HEK293T (cell line): ENCODE results near the gene TAF5.

ENCODE experiments used
- BHLHE40 ChIP-seq: fragments of 450-650 bp; IDR thresholded peaks from 2 replicates; pipeline ENCODE4 v1.6.1; 2016; ENCODE audit warnings: mild to moderate bottlenecking, moderate library complexity, borderline replicate concordance
- FOXM1 ChIP-seq: fragments of 450-650 bp; IDR thresholded peaks from 2 replicates; pipeline ENCODE4 v1.6.1; 2017; ENCODE audit warnings: mild to moderate bottlenecking, borderline replicate concordance

DNA sequence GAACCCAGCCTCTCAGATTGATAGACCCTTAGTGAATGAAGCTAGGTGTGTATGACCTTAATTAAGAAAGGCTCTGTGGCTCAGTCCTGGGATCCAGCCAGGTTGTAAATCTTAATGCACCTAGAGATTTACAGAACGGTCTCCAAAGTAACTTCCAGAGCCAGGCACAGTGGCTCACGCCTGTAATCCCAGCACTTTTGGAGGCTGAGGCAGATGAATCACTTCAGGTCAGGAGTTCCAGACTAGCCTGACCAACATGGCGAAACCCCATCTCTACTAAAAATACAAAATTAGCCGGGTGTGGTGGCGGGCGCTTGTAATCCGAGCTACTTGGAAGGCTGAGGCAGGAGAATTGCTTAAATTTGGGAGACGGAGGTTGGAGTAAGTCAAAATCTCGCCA is 60.1 kb downstream of the TAF5 start:
- no peak for TF ChIP-seq BHLHE40
- TF ChIP-seq FOXM1, result no peak
